ENCODE data around the gene MAST2.

MAST2 gene

DNA sequence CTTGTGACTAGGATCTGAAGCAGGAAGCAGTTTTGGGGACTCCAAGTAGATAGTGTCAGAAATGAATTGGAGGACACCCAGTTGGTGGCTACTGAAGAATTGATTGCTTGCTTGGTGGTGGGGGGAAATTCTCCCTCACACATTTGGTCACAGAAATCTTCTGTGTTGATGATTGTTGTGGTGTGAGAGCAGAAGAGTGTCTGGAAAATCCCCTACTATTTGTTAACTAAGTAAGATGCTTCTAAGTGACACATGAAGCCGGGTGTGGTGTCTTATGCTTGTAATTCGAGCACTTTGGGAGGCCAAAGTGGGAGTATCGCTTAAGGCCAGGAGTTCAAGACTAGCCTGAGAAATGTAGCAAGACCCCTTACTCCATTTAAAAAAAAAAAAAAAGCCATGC lies 30.4 kb upstream of the MAST2 start:
- TF ChIP-seq, protein P1, sequence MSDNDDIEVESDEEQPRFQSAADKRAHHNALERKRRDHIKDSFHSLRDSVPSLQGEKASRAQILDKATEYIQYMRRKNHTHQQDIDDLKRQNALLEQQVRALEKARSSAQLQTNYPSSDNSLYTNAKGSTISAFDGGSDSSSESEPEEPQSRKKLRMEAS (IDR thresholded peaks at IDR 0.05; ENCODE audit: low read depth, low read length) = no peak
- no peak for TF ChIP-seq CTCF (IDR thresholded peaks at IDR 0.05; ENCODE audit: low read depth, low read length)
- TF ChIP-seq POLR2A (IDR thresholded peaks at IDR 0.05; ENCODE audit: extremely low read depth, insufficient read length) = no peak
- TF ChIP-seq MYC (IDR thresholded peaks at IDR 0.05; ENCODE audit: low read depth, low read length) = no peak
- no peak overlapping the region for H3K4me3 ChIP-seq (ENCODE audit: low read depth, low read length)
- DNase-seq (ENCODE audit: low read depth) = no peak

DNA sequence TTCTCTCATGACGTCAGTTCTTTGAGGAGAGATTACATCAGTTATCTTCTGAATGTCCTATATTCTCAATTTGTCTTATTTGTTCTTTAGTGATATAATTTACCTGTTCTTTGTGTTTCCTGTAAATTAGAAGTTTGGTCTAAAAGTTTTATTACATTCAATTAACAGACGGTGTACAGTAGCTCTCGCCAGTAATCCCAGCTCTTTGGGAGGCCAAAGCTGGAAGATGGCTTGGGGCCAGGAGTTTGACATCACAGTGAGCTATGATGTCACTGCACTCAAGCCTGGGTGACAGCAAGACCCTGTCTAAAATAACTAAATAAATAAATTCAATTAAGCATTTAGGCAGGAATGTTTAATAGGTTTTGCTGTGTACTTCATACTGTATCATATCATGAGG lies 27.6 kb upstream of the MAST2 start:
- TF ChIP-seq MYC (IDR thresholded peaks at IDR 0.05; ENCODE audit: low read depth, low read length) = no peak
- no peak for DNase-seq (ENCODE audit: low read depth)
- H3K4me3 ChIP-seq (ENCODE audit: low read depth, low read length) = no peak overlapping the region

DNA sequence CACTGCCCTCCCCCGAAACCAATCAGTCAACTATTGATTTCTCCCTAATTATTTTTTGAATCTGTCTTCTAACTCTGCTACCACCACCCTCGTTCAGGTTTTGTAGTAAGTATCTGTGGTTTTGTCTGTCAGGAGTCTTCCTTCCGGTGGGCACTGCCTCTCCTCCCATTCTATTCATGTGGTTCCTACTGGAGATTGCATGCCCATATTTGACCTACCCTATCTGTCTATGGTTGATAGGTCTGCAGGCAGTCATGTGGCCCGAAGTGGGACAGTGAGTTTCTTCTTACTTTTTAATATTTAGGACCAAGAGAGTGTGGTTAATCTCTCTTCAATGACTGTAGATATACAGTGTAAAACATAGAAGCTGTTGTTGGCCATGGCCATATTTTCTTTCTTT lies 17.8 kb upstream of the MAST2 start:
- H3K4me3 ChIP-seq (ENCODE audit: low read depth, low read length) = no peak overlapping the region
- TF ChIP-seq, protein P1 (IDR thresholded peaks at IDR 0.05; ENCODE audit: low read depth, low read length) = peak; percentile 77
- TF ChIP-seq CTCF (IDR thresholded peaks at IDR 0.05; ENCODE audit: low read depth, low read length) = no peak
- no peak for TF ChIP-seq POLR2A (IDR thresholded peaks at IDR 0.05; ENCODE audit: extremely low read depth, insufficient read length)
- TF ChIP-seq MYC (IDR thresholded peaks at IDR 0.05; ENCODE audit: low read depth, low read length) = peak; percentile 67
- DNase-seq (ENCODE audit: low read depth) = peak; percentile 85

- DNase-seq (ENCODE audit: low read depth) = peak; percentile 40
- no peak overlapping the region for H3K4me3 ChIP-seq (ENCODE audit: low read depth, low read length)
- TF ChIP-seq, protein P1 (IDR thresholded peaks at IDR 0.05; ENCODE audit: low read depth, low read length) = no peak
- TF ChIP-seq CTCF (IDR thresholded peaks at IDR 0.05; ENCODE audit: low read depth, low read length) (no peak), POLR2A (IDR thresholded peaks at IDR 0.05; ENCODE audit: extremely low read depth, insufficient read length) (no peak), MYC (IDR thresholded peaks at IDR 0.05; ENCODE audit: low read depth, low read length) (no peak)
These were observed 15.5 kb upstream of the MAST2 start for GRCh38 chr1:45787905-45788304.

- no peak overlapping the region for H3K4me3 ChIP-seq (ENCODE audit: low read depth, low read length)
- DNase-seq (ENCODE audit: low read depth) = no peak
- TF ChIP-seq POLR2A (IDR thresholded peaks at IDR 0.05; ENCODE audit: extremely low read depth, insufficient read length) (no peak), CTCF (IDR thresholded peaks at IDR 0.05; ENCODE audit: low read depth, low read length) (no peak), MYC (IDR thresholded peaks at IDR 0.05; ENCODE audit: low read depth, low read length) (no peak)
- TF ChIP-seq, protein P1 (IDR thresholded peaks at IDR 0.05; ENCODE audit: low read depth, low read length) = no peak
These were observed 13.8 kb upstream of the MAST2 start for GRCh38 chr1:45789601-45790000.

DNA sequence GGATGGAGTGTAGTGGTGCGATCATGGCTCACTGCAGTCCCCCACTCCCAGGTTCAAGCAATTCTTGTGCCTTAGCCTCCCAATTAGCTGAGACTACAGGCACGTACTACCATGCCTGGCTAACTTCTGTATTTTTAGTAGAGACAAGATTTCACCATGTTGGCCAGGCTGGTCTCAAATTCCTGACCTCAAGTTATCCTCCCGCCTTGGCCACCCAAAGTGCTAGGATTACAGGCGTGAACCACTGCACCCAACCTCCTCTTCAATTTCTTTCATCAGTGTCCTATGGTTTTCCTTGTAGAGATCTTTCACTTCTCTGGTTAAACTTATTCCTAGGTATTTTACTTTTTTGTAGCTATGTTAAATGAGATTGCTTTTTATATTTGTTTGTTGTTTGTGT lies 10.7 kb upstream of the MAST2 start:
- no peak overlapping the region for H3K4me3 ChIP-seq (ENCODE audit: low read depth, low read length)
- peak; percentile 9 for DNase-seq (ENCODE audit: low read depth)
- TF ChIP-seq POLR2A (IDR thresholded peaks at IDR 0.05; ENCODE audit: extremely low read depth, insufficient read length) (no peak), CTCF (IDR thresholded peaks at IDR 0.05; ENCODE audit: low read depth, low read length) (no peak), MYC (IDR thresholded peaks at IDR 0.05; ENCODE audit: low read depth, low read length) (no peak)
- TF ChIP-seq, protein P1 (IDR thresholded peaks at IDR 0.05; ENCODE audit: low read depth, low read length) = no peak
